Inferior parietal cortex (tissue), 1 donor: ENCODE results near the gene ADTRP.

Experiments used
- DNase-seq: peaks from one replicate; pipeline ENCODE4 v3.0.0-alpha.2; 2016; ENCODE audit errors: extremely low spot score

Gene ADTRP

GRCh38 chr6:11773013-11773412 lies 5.6 kb downstream of the ADTRP start:
- DNase-seq, result no peak

GRCh38 chr6:11772109-11772825 lies 6.3 kb downstream of the ADTRP start:
- no peak for DNase-seq

- DNase-seq, result no peak
These were observed 7.0 kb downstream of the ADTRP start for GRCh38 chr6:11771473-11772048.

- DNase-seq, result no peak
These were observed 7.8 kb downstream of the ADTRP start for GRCh38 chr6:11770546-11771466.

GRCh38 chr6:11769811-11770545 lies 8.6 kb downstream of the ADTRP start:
- no peak for DNase-seq

GRCh38 chr6:11769244-11769643 lies 9.4 kb downstream of the ADTRP start:
- DNase-seq, result no peak

GRCh38 chr6:11767978-11768756 lies 10.4 kb downstream of the ADTRP start:
- DNase-seq, result no peak

GRCh38 chr6:11767458-11767857 lies 11.1 kb downstream of the ADTRP start:
- DNase-seq, result no peak

- no peak for DNase-seq
These were observed 11.8 kb downstream of the ADTRP start for GRCh38 chr6:11766589-11767450.

- DNase-seq, result no peak
These were observed 12.6 kb downstream of the ADTRP start for GRCh38 chr6:11766043-11766442.

GRCh38 chr6:11764250-11764604 lies 14.4 kb downstream of the ADTRP start:
- no peak for DNase-seq

GRCh38 chr6:11763460-11764249 lies 14.9 kb downstream of the ADTRP start:
- no peak for DNase-seq

GRCh38 chr6:11762794-11763459 lies 15.7 kb downstream of the ADTRP start:
- DNase-seq, result no peak

GRCh38 chr6:11761744-11762620 lies 16.6 kb downstream of the ADTRP start:
- no peak for DNase-seq

DNA sequence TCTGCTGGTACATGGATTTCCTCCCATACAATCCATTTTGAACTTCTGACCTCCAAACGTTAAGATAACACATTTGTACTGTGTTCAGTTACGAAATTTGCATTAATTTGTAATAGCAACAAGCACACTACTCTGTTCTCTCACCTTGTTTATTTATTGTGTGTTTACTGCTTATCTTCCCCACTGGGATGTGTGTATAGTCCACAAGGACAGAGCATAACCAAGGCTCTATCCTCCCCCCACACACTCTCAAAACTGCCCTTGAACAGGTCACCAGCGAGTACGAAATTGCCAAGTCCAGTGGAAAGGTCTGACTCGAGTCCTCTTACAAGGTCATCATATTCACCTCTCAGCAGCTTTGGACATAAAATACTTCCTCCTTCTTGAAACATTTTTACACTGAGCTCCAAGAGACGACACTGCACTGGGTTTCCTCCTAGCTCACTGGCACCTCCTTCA lies 18.6 kb downstream of the ADTRP start:
- no peak for DNase-seq

DNA sequence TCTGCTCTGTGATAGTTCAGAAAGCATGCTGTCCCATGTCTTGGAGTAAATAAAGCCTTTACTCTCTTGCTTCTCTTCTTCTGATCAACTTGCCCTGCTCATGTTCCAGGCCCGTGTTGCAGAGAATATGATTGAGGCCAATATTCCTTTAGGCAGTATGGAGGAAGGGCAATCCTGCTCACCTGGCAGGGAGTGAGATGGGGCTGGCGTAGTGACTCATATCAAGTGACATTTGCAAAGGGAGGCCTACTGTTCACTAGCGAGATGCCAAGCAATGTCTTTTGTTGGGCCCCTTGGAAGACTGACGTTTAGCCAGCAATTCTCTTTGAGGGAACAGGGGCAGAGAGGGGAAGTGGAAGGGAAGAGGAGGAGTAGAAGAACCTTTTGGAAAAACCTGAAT lies 19.7 kb downstream of the ADTRP start:
- no peak for DNase-seq

GRCh38 chr6:11756726-11757125 lies 21.9 kb downstream of the ADTRP start:
- no peak for DNase-seq

DNA sequence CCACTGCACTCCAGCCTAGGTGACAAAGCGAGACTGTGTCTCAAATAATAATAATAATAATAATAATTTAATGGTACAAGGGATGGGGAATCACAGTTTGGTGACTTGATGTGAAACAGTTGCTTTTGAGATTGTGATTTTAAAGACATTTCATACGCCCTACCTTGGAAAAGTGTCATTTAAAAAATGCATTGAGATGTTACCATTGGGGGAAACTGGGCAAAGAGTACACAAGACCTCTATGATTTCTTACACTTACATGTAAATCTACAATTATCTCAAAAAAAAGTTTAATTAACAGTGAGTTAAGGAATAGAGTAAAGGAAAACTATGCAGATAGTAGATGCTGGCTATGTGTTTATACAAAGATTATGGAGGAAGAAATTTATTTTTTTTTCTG lies 22.3 kb downstream of the ADTRP start:
- DNase-seq, result no peak
